Lung (tissue), 12 donors: ENCODE measurements around the gene EGFL8. TPM values are rescaled to one million over a fixed set of nuclear protein-coding genes. Genes with fewer than 3 reads are reported as not detected.
"Not testable (repeated sequence)": the region's sequence is repeated elsewhere in the genome, so short reads cannot be mapped to it uniquely, and the experiment has no call there.

Experiments
- ATAC-seq: fragments of 200-7000 bp; cut with Tn5 transposase; one replicate; pipeline ENCODE4 v1.9.1; 2020; ENCODE audit warnings: moderate number of reproducible peaks; ENCODE audit not compliant: insufficient read depth, low FRiP score
- DNase-seq, 3 donors: peaks; one replicate each; pipeline ENCODE4 v3.0.0-alpha.2; 2013 to 2017
- H3K27ac ChIP-seq, 2 donors: one replicate each; pipeline ENCODE4 v1.5.1; 2013; ENCODE audit warnings: mild to moderate bottlenecking in 2 of 2, moderate library complexity in 2 of 2, control low read depth in 1 of 2, inconsistent platforms in 1 of 2, low read depth in 1 of 2, low read length in 1 of 2
- H3K27me3 ChIP-seq, 3 donors: one replicate each; pipeline ENCODE4 v1.5.1; 2013; ENCODE audit warnings: low read length in 2 of 3; ENCODE audit not compliant: control insufficient read depth in 3 of 3, insufficient read depth in 3 of 3
- H3K36me3 ChIP-seq, 4 donors: one replicate each; pipeline ENCODE4 v1.5.1; 2013; ENCODE audit warnings: low read length in 4 of 4, mild to moderate bottlenecking in 1 of 4, moderate library complexity in 1 of 4; ENCODE audit not compliant: control insufficient read depth in 4 of 4, insufficient read depth in 4 of 4
- H3K4me1 ChIP-seq, 5 donors: one replicate each; pipeline ENCODE4 v1.5.1; 2013; ENCODE audit warnings: low read length in 5 of 5, mild to moderate bottlenecking in 2 of 5, moderate library complexity in 1 of 5; ENCODE audit not compliant: control insufficient read depth in 5 of 5, insufficient read depth in 5 of 5
- H3K4me3 ChIP-seq: one replicate; pipeline ENCODE4 v1.5.1; 2013; ENCODE audit warnings: mild to moderate bottlenecking, control low read depth, moderate library complexity
- H3K9ac ChIP-seq, 2 donors: one replicate each; pipeline ENCODE4 v1.5.1; 2013; ENCODE audit warnings: low read length in 2 of 2, control low read depth in 1 of 2; ENCODE audit not compliant: insufficient read depth in 1 of 2
- H3K9me3 ChIP-seq, 4 donors: one replicate each; pipeline ENCODE4 v1.5.1; 2013; ENCODE audit warnings: low read length in 3 of 4, mild to moderate bottlenecking in 1 of 4, moderate library complexity in 1 of 4; ENCODE audit not compliant: control insufficient read depth in 4 of 4, insufficient read depth in 3 of 4
- WGBS, 2 donors: extraction: QIAGEN DNeasy Blood & Tissue Kit; methylation state at CpG; one replicate each; pipeline ENCODE4 v1.1.7; 2013; 5-methylcytosine and 5-hydroxymethylcytosine counted together
- polyA plus RNA-seq, 2 donors: library from polyadenylated mRNA; stranded (reverse); fragments of 200-250 nt; gene quantifications; one replicate each; pipeline ENCODE4 v1.2.1, GENCODE V29; 2013
- total RNA-seq, 2 donors: library from RNA; depleted of rRNA in 1 of 2; stranded (reverse); fragments of >200 nt in 1 of 2; gene quantifications; one replicate each; pipeline ENCODE4 v1.2.1, GENCODE V29; 2014 to 2021
- TF ChIP-seq, protein P1 (sequence below): IDR thresholded peaks from 2 replicates; pipeline ENCODE4 v1.5.1; 2012; ENCODE audit warnings: mild to moderate bottlenecking; ENCODE audit errors: control extremely low read depth, extremely low read depth
- donor health status: control.
- donor health status: control.
- donor health status: Bipolar disorder and iron deficiency.
- donor health status: healthy.
- donor health status: DM: yes; HTN: yes; CAD: no.

Gene EGFL8
- total and polyA plus RNA-seq, 4 donors = 3.8 to 10.9 (median 10.0) TPM

- Histone ChIP-seq H3K27ac (no peak overlapping the region), H3K36me3 (no peaks in the 10 kb centered on the region), H3K4me1 (no peaks in the 10 kb centered on the region), H3K9me3 (no peaks in the 10 kb centered on the region), H3K27me3 (peaks cover 0 to 25% (median 9%) of the 10 kb centered on the region in 3 donors), H3K4me3 (no peak overlapping the region), H3K9ac (no peak overlapping the region)
- 72 to 79% methylated on average over 5 of the region's 5 CpGs for WGBS, 2 donors
- TF ChIP-seq, protein P1, sequence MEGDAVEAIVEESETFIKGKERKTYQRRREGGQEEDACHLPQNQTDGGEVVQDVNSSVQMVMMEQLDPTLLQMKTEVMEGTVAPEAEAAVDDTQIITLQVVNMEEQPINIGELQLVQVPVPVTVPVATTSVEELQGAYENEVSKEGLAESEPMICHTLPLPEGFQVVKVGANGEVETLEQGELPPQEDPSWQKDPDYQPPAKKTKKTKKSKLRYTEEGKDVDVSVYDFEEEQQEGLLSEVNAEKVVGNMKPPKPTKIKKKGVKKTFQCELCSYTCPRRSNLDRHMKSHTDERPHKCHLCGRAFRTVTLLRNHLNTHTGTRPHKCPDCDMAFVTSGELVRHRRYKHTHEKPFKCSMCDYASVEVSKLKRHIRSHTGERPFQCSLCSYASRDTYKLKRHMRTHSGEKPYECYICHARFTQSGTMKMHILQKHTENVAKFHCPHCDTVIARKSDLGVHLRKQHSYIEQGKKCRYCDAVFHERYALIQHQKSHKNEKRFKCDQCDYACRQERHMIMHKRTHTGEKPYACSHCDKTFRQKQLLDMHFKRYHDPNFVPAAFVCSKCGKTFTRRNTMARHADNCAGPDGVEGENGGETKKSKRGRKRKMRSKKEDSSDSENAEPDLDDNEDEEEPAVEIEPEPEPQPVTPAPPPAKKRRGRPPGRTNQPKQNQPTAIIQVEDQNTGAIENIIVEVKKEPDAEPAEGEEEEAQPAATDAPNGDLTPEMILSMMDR = no peak
- DNase-seq (no peak), ATAC-seq (no peak)
These were observed 24.8 kb upstream of the EGFL8 start for GRCh38 chr6:32139590-32139989.

GRCh38 chr6:32140420-32141046 lies 23.9 kb upstream of the EGFL8 start:
- 65 to 74% methylated on average over 5 of the region's 5 CpGs for WGBS, 2 donors
- ATAC-seq (no peak), DNase-seq (no peak)
- TF ChIP-seq, protein P1 = no peak
- no peaks in the 10 kb centered on the region for H3K9me3 ChIP-seq
- no peak overlapping the region for H3K9ac ChIP-seq
- no peaks in the 10 kb centered on the region for H3K4me1 ChIP-seq
- peaks cover 0 to 26% (median 5%) of the 10 kb centered on the region in 3 donors for H3K27me3 ChIP-seq
- no peak overlapping the region for H3K27ac ChIP-seq
- H3K36me3 ChIP-seq = no peaks in the 10 kb centered on the region
- H3K4me3 ChIP-seq = no peak overlapping the region

- not testable (repeated sequence) for H3K9me3 ChIP-seq, DNase-seq, H3K9ac ChIP-seq, H3K36me3 ChIP-seq, H3K4me3 ChIP-seq, ATAC-seq, H3K27ac ChIP-seq
- 70 to 71% methylated on average over 7 of the region's 7 CpGs for WGBS, 2 donors
- Histone ChIP-seq H3K4me1 (peaks cover 0 to 12% (median 0%) of the 10 kb centered on the region in 5 donors), H3K27me3 (peaks cover 0 to 46% (median 23%) of the 10 kb centered on the region in 3 donors)
These were observed 20.2 kb upstream of the EGFL8 start for GRCh38 chr6:32144238-32144637.

DNA sequence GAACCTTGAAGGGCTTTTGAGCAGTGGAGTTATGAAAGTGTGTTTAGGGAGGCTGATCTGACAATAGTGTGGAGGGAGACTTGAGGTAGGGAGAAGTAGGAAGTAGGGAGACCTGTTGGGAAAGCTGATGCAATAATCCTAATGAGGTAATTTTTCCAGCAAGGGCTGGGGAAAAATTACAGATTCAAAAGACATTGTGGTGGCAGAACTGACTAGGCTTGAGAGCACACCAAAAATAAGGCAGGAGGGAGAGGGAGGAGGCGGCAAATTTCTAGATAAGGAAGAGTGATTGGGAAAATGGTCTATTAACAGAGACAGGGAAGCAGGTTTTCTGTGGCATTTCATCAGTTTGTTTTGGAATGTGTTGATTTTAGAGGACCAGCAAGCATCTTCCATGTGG lies 18.1 kb upstream of the EGFL8 start:
- DNase-seq = no peak
- ATAC-seq = no peak

More for the DNA sequence above, 18.1 kb upstream of the EGFL8 start:
- H3K4me1 ChIP-seq = peaks cover 0 to 12% (median 2%) of the 10 kb centered on the region in 5 donors
- TF ChIP-seq, protein P1 = no peak
- H3K27me3 ChIP-seq = peaks cover 0 to 54% (median 31%) of the 10 kb centered on the region in 3 donors
- peaks cover 0 to 2% (median 0%) of the 10 kb centered on the region in 4 donors for H3K9me3 ChIP-seq
- 83 to 96% methylated on average over 1 of the region's 1 CpG for WGBS, 2 donors
- no peak overlapping the region for H3K4me3 ChIP-seq
- H3K9ac ChIP-seq = no peak overlapping the region
- H3K27ac ChIP-seq = no peak overlapping the region
- no peaks in the 10 kb centered on the region for H3K36me3 ChIP-seq
